ENCODE results near the gene LRRC73.
"Not testable (repeated sequence)": the region's sequence is repeated elsewhere in the genome, so short reads cannot be mapped to it uniquely, and the experiment has no call there.

LRRC73 gene, protein sequence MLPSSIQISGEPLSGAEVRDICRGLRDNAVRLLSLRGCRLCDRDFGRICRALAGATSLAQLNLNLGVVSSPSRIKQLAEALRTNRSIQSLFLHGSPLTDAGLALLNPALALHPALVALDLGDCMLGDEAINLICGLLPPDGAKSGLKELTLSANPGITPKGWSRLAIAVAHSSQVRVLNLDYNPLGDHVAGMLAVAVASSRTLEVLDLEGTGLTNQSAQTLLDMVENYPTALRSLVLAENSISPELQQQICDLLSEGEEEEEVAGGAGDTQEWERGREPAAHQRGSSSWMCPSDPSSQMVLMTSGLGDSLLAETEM

DNA sequence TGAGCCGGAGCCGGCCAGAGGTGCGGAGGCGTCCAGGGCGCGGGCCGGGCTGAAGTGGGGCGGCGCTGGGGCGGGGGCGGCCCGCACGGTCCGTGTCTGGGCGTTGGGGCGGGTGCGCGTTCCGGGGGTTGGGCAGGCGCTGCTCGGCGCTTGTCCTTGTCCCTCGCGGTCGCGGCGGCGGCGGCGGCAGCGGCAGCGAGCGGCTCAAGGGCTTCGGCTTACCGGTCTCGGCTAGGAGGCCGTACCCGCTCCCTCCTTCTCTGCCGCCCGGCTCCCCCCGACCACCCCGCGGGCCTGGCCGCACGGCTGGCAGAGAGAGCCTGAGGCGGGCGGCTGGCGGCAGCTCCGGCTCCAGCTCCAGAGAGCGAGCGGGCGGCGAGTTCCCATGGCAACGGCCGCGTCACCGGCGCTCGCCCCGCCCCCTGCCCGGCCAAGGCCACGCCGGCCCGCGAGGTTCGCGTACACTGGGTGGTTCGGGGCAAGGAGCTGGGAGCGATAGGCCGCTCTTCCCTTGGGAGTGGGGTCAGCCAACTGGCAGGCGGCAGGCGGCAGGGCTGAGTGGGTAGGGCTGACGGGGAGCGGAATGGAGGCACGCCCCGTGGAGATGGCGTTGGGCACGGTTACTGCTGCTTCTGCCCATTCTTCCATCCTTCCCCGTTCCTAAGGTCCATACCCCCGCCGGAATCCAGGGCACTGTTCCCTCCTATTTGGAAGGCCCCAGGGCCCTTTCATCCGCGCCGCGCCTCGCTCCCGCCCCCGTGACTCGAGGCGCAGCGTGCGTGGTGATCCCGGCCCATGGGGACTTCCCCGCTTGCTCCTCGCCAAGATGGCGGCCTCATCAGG is at the start of gene LRRC73:
LRRC73 (minus strand) TSS at position 363 of the 843 bp plus-strand sequence. CDS start 561 bp downstream, outside the sequence.
- peak; percentile 55 to 71 (median 62) for DNase-seq (ENCODE audit: low read depth in 4 of 4, low spot score in 1 of 4)

DNA sequence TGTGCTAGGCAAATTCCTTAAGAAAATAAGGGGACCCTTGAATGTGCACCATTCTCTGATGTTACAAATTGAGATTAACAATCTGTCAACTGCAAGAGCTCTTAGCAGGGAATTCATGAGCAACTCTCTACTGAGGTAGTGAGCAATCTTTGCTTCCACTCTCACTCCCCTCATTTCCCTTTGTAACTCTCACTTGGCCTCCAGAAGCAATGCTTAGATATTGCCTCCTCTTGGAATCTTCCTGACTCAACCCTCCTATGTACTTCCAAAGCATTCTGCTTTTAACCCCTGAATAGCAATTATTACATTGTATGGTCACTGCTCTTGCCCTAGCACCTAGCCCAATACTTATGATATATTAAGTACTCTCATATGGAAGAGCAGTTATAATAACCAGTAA is 49.2 kb upstream of the LRRC73 start:
- no peak for DNase-seq (ENCODE audit: low read depth in 4 of 4, low spot score in 1 of 4)

DNA sequence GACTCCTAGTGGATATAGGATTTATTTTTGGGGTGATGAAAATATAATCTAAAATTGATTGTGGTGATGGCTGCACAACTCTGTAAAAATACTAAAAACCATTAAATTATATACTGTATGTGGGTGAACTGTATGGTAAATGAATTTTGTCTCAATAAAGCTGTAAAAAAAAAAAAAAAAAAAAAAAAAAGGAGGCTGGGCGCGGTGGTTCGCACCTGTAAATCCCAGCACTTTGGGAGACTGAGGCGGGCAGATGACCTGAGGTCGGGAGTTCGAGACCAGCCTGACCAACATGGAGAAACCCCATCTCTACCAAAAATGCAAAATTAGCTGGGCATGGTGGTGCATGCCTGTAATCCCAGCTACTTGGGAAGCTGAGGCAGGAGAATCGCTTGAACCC is 47.5 kb upstream of the LRRC73 start:
- not testable (repeated sequence) for DNase-seq (ENCODE audit: low read depth in 4 of 4, low spot score in 1 of 4)

DNA sequence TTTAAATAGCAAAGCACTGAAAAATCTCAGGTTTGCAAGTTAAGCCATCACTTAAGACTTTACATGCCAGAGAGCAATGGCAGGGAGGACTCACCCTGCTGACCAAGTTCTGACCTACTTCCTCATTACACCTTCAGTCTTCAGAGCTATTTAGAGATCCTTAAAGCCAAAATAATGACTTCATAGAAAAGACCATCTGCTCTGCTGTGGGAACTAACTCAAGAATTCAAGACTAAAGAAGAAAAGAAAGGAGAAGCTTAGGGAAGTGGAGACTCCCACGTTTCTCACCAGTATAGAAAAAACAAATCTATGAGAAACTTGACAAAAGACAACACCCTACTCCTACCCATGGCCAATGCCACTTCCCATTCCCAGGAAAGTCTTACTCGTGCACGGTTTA is 37.1 kb upstream of the LRRC73 start:
- DNase-seq (ENCODE audit: low read depth in 4 of 4, low spot score in 1 of 4) = no peak

DNA sequence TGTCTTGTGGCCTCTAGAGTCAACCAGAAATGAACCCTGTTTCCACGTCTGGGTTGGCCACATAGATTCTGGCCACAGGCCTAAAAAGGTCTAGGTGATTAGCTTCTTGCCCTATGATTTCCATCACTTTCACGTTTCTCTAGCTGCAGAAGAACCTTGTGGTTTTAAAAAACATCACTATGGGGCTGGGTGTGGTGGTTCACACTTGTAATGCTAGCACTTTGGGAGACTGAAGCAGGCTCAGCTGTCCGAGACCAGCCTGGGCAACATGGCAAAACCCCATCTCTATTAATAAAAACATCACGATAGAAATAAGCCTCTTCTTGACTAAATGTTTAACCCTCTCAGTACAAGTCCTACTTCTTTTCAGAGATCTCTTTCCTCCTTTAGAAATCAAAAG is 34.3 kb upstream of the LRRC73 start:
- no peak for DNase-seq (ENCODE audit: low read depth in 4 of 4, low spot score in 1 of 4)

DNA sequence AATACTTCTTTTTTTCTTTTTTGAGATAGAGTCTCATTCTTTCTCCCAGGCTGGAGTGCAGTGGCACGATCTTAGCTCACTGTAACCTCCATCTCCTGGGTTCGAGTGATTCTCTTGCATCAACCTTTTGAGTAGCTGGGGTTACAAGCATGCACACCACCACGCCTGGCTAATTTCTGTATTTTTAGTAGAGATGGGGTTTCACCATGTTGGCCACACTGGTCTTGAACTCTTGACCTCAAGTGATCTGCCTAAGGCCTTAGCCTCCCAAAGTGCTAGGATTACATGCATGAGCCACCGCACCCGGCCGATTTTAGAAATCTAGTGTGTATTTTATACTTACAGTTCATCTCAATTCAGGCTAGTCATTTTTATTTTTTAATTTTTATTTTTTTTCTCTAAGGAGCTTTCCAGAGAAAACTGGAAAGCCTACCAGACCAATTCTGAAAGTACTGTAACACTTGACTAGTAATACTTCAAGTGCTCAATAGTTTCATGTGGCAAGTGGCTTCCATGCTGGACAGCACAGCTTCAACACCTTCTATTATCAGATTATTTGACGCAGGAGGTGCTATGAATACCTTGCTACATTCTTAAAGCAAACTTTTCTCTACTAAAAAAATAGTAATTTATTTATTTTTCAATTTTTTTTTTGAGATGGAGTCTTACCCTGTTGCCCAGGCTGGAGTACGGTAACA is 31.8 kb upstream of the LRRC73 start:
- DNase-seq (ENCODE audit: low read depth in 4 of 4, low spot score in 1 of 4) = no peak

DNA sequence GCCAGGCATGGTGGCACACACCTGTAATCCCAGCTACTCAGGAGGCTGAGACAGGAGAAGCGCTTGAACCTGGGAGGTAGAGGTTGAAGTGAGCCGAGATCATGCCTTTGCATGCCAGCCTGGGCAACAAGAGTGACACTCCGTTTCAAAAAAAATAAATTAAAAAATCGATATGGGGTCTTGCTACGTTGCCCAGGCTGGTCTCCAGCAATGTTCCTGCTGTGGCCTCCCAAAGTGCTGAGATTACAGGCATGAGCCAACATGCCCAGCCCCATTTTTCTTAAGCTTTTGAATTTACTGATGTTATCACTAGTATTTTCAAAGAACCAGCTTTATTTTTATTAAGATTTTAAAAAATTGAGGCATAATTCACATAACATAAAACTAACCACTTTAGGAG is 30.4 kb upstream of the LRRC73 start:
- no peak for DNase-seq (ENCODE audit: low read depth in 4 of 4, low spot score in 1 of 4)

DNA sequence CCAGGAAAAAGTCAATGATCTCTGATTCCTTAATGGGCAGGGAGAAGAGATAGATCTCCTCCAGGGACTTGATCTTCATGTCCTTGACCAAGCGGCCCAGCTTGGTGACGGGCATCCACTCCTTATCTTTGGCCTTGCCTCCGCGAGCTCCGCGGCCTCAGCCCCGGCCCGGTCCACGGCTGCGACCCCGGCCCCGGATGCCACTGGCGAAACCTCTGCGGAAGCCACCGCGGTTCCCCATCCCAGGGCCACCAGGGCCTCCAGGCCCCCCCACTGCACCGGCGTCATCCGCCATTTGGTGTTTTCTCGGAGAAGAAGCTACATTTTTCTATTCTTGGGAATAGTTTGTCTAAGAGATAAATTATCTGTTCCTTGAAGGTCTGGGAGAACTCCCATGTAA is 29.3 kb upstream of the LRRC73 start:
- DNase-seq (ENCODE audit: low read depth in 4 of 4, low spot score in 1 of 4) = not testable (repeated sequence)

DNA sequence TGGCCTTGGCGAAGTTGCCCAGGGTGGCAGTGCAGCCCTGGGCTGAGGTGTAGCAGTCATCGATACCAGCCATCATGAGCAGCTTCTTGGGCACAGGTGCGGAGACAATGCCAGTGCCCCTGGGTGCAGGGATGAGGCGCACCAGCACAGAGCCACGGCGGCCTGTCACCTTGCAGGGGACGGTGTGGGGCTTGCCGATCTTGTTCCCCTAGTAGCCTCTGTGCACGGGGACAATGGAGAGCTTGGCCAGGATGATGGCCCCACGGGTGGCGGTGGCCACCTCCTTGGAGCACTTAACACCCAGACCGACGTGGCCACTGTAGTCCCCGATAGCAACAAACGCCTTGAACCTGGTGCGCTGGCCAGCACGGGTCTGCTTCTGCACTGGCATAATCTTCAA is 28.8 kb upstream of the LRRC73 start:
- DNase-seq (ENCODE audit: low read depth in 4 of 4, low spot score in 1 of 4) = not testable (repeated sequence)

DNA sequence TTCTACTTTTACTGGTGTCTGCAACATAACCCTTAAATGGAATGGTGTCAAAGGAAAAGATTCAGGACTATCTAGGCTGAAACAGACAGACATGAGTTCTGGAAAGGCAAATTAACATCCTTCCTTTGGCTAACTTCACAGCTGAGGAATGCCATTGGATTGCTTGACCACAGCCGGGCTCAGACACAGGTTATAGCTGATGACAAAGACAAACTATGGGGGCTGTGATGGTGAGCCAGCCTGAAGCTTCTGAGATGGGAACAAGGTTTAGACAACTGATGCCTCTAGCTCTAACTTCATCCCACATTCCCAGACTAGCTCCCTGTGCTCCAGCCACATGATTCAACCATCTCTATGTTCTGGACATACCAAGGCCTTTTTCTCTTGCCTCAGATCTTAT is 22.1 kb upstream of the LRRC73 start:
- no peak for DNase-seq (ENCODE audit: low read depth in 4 of 4, low spot score in 1 of 4)

DNA sequence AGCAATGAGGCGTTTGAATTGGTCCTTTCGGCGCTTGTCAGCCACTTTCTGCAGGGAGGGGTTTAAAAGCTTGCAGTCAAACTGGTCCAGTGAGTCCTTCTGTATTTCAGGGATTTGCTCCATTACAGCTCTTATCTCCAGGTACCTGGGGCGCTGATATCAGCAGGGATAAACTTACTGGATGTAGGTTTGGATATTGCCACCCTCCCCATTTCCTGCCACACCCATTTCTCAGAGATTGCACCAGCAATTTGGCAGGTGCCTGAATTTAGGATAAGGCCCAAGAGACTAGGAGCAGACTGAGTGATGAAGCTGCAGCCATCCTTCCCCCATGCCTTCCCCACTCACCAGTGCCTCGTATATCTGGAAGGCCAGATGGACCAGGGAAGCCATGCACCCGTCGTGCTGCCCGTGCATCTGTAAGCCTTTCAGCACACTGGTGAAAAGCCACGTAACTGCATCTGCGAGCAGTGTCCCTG is 14.4 kb upstream of the LRRC73 start:
- DNase-seq (ENCODE audit: low read depth in 4 of 4, low spot score in 1 of 4) = no peak

DNA sequence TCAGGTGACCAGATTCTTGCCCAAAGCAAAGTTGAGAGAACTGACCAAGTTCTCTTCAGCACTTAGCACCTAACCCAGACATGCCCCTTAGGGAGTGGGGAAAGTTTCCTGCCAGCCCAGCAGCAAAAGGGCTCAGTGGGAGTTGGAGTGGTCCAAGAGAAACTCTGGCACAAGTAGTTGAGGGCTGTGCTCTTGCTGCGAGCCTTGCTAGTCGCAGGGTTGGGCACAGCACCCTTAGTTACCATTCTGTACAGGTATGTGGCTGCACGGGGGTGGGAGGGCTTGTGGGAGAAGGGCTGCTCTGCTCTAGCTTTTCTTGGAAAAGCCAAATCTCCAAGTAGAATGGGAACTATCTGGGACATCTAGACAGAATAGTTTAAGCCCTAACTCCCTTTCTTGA is 13.1 kb upstream of the LRRC73 start:
- no peak for DNase-seq (ENCODE audit: low read depth in 4 of 4, low spot score in 1 of 4)

DNA sequence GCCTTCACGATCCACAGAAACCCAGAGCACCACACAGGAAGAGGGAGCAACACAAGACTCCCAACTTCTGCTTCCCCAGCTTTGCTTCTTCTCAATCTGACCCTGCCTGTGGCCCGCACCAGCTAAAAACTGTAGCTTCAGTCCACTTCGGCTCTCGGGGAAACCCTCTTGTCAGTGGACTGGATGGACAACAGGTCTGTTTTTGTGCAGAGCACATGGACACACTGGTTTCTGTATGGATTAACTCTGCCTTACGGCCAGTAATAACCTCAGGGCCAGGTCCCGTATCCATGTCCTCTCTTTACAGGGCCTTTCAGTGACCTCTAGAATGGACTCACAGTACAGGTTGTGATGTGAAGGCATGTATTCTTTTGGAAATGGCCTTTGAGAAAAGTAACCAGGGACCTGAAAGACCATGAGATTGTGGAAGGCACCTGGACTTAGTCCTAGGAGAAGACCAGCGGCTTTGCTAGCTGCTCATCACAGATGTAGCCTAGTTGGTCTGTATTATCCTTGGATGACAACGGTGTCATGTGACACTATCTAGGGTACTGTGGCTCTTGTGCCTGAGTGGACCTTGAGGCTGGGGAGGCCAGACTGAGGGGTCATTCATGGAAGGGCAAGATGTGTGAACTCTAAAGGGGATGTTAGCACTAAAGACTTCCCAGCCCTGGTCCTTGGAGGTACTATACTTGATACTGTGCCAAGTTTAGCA is 12.6 kb upstream of the LRRC73 start:
- no peak for DNase-seq (ENCODE audit: low read depth in 4 of 4, low spot score in 1 of 4)

DNA sequence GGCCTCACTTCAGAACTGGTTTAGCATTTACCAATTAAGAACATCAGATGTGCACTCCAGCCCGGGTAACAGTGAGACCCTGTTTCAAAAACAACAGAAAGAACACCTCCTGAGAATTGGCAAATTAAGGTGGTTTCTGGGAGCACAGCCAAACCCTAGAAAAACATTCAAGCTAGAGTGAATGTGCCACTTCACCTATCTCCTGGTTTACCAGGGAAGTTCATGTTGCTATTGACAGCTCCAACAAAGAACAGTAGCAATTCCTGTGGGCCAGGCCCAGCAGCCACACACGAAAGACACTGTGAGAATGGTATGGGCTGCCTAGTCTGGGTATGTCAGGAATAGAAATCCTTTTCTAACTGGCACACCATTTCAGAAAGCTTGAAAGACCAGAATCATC is 11.7 kb upstream of the LRRC73 start:
- DNase-seq (ENCODE audit: low read depth in 4 of 4, low spot score in 1 of 4) = no peak

DNA sequence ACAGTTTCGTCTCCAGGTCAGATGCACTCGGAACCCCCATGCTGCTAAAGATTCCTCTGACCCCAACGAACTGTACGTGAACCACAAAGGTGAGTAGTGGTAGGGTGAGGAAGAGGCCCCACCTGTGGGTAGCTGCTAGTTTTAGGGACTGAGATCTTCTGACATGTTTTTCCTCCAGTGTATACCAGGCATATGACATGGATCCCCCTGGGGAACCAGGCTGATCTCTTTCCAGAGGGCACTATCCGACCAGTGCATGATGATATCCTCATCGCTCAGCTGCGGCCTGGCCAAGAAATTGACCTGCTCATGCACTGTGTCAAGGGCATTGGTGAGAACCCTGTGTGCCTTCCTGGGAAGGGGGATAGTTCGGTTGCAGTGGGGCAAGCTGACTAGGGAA is 10.0 kb upstream of the LRRC73 start:
- DNase-seq (ENCODE audit: low read depth in 4 of 4, low spot score in 1 of 4) = no peak

DNA sequence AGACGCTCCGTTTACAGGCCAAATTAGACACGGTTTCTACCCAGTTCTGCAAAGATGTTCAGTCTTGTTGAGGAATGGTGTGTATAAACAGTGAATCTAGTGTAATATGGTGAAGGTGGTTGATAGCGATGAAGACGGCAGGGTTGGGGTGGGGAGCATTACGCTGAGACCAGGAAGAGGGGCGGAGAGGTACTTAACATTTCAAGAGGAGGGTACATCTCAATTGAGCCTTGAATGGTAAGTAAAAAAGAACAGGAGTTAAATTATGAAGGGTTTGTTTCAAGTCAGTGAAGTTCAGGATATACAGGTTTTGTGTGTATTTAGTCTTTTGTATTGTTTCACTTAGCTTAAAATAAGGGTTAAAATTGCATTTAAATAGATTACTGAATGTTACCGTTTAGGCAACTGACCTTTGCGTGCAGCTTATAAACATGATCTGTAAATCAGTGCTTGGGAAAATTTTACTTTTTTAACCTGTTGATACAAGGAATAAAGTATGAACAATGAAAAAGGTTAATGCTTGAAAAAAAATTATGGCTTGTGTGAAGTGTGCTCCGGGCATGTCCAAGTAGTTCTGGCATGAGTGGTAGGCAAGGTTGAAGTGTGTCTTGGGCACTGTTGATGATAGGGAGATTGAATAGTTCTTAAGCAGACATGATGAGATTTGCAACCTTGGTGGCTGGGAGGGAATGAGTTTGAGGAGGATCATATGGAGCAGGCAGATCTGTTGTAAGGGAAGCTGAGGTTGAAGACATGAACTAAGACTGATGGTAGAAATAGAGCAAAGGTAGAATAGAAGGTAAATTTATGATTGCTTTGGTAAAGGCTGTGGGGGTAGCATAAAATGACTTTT is 7.6 kb upstream of the LRRC73 start:
- DNase-seq (ENCODE audit: low read depth in 4 of 4, low spot score in 1 of 4) = no peak

DNA sequence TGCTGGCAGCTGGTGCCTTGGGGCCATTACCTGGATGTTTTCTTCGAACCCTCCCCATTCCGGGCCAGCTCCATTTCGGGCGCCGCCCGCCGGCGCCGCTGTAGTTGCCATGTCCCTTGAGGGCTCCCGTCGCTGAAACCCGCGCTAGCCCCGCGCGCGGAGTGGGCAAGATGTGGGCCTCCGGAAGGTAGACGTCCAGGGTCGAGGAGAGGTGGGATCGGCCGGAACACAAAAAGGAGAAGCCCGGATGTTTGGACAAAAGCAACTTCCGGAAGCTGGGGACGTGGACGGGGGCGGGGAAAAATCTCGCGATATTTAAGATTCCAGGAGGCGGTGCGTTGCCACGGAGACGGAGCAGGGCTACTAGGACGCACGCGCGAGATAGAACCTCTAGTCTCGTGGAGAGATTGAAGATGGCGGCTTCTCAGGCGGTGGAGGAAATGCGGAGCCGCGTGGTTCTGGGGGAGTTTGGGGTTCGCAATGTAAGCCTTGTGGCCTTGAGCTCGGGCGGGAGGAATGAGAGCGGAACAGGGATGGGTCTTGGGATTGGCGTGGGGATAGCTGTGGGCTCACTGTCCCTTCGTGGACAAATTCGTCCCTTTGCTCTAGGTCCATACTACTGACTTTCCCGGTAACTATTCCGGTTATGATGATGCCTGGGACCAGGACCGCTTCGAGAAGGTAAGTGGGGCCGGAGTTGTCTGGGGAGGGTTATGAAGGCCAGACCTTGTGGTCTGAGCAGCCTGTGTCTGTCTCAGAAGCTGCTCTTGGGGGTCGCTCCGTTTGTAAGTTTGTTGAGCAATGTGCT is 6.8 kb upstream of the LRRC73 start, which contains the start of the genes POLR1C and YIPF3:
POLR1C (plus strand) TSS at position 393 of the 808 bp plus-strand sequence; CDS start at position 414, 21 bp downstream.
YIPF3 (minus strand) TSS at position 230 of the 808 bp plus-strand sequence; CDS start at position 111, 119 bp downstream.
- DNase-seq (ENCODE audit: low read depth in 4 of 4, low spot score in 1 of 4) = peak; percentile 91 to 95 (median 94)

DNA sequence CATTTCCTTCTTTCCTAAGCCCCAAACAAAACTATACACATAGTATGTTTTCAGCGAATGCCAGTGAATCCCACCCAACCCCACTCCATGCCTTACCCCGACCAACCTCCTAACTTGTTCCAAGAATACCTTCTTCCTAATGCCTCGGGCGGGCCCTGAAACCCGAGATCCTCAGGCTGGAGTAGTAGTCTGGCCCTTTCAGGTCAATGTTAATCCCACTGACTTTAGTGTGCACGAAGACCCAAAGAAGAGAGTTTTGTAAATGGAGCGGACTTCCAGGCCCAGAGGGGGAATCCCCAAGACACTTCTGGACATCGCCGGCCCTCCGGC is 6.2 kb upstream of the LRRC73 start:
- no peak for DNase-seq (ENCODE audit: low read depth in 4 of 4, low spot score in 1 of 4)

DNA sequence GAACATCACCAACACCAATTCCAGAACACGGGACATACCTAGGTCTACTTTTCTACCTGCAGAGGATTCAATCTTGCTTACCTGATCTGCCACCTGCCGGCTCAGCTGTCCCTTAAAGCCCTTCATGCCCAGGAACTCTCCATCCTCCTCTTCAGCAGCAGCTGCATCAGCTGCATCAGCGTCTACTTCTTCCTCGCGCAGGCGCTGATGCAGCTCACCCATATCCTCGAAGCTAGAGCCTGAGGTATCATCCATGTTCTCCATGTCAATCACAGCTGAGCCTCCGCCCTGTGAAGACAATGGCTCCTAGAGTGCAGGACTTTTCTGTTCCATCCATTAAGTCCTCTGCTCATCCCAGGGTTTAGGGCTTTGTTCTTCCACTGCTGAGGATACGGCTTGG is 5.7 kb upstream of the LRRC73 start:
- DNase-seq (ENCODE audit: low read depth in 4 of 4, low spot score in 1 of 4) = no peak
